GM18520 (cell line): ENCODE data around the gene ARID1A.

ENCODE experiments used
- ATAC-seq: cut with Tn5 transposase; IDR thresholded peaks from one replicate; pipeline ENCODE4 v1.9.1; 2021; ENCODE audit not compliant: unreplicated experiment

ARID1A gene

GRCh38 chr1:26826261-26827105 lies 130.7 kb downstream of the ARID1A start, which contains the start of gene ZDHHC18:
Gene ZDHHC18 (plus strand): TSS chr1:26826688. CDS start chr1:26826805, 117 bp downstream.
- peak; percentile 67 for ATAC-seq

- ATAC-seq = no peak
Measured at GRCh38 chr1:26827106-26827604, 131.3 kb downstream of the ARID1A start.

- no peak for ATAC-seq
Measured at GRCh38 chr1:26827663-26828062, 131.8 kb downstream of the ARID1A start.

- no peak for ATAC-seq
Measured at GRCh38 chr1:26828411-26828991, 132.7 kb downstream of the ARID1A start.

GRCh38 chr1:26829184-26829911 lies 133.5 kb downstream of the ARID1A start:
- no peak for ATAC-seq

- ATAC-seq = no peak
Measured at GRCh38 chr1:26831059-26831458, 135.2 kb downstream of the ARID1A start.
